Measurements from ENCODE around the gene RBM6. TPM values are rescaled to one million over a fixed set of nuclear protein-coding genes. Genes with fewer than 3 reads are reported as not detected.

RBM6 gene
- polyA plus RNA-seq, 1 of the 3 experiments (the other 2 are of a cell fraction): 67.4 TPM

DNA sequence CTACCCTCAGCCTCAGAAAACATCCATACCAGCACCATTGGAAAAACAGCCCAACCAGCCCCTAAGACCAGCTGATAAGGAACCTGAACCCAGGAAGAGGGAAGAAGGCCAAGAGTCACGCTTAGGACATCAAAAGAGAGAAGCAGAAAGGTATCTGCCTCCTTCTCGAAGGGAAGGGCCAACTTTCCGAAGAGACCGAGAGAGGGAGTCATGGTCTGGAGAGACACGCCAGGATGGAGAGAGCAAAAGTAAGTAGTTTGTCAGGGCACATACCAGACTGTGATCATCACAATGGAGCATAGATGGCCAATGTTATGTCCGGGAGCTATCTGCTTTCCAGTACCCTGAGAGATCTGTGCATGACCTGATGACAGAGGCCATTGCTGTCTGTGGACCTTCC is 117.8 kb downstream of the RBM6 start:
- Histone ChIP-seq H3K4me1 (ENCODE audit: control insufficient read depth in 1 of 2, insufficient read depth in 2 of 2, low read depth in 1 of 2, low read length in 1 of 2) (no peaks in the 10 kb centered on the region), H3K27me3 (ENCODE audit: insufficient read depth) (no peaks in the 10 kb centered on the region), H3K27ac (ENCODE audit: low read depth in 2 of 2, low read length in 1 of 2) (no peak overlapping the region), H3K9me2 (no peaks in the 10 kb centered on the region), H2AFZ (ENCODE audit: low read depth) (no peak overlapping the region), H3K4me3 (ENCODE audit: low read depth in 2 of 2, low read length in 1 of 2) (no peak overlapping the region), H4K20me1 (ENCODE audit: insufficient read depth) (no peaks in the 10 kb centered on the region), H3K9ac (no peak overlapping the region), H3K9me3 (no peaks in the 10 kb centered on the region), H3K4me2 (no peak overlapping the region), H3K79me2 (ENCODE audit: insufficient read depth) (no peaks in the 10 kb centered on the region), H3K36me3 (replicated peaks in 1 of 2; ENCODE audit: control insufficient read depth in 1 of 2, insufficient read depth in 2 of 2, low read length in 1 of 2) (peaks cover 48 to 77% of the 10 kb centered on the region in 2 experiments), H3F3A (replicated peaks; ENCODE audit: insufficient read depth) (peaks cover 7% of the 10 kb centered on the region)
- POLR2A ChIA-PET: no interaction called here
- CTCF ChIA-PET: interaction anchor here (1.2 to 1.7 kb wide), 3 partner anchors 15 to 63 kb away, joined by 3 to 4 read pairs (median 3); no protein-coding TSS in a partner anchor
- 99% methylated on average over 6 of the region's 6 CpGs for WGBS (ENCODE audit: low lambda C conversion rate)
- no peak for TF ChIP-seq EP300 (IDR thresholded peaks at IDR 0.05; ENCODE audit: borderline replicate concordance in 1 of 2, low read depth in 1 of 2, low read length in 1 of 2)
- no peak for DNase-seq

DNA sequence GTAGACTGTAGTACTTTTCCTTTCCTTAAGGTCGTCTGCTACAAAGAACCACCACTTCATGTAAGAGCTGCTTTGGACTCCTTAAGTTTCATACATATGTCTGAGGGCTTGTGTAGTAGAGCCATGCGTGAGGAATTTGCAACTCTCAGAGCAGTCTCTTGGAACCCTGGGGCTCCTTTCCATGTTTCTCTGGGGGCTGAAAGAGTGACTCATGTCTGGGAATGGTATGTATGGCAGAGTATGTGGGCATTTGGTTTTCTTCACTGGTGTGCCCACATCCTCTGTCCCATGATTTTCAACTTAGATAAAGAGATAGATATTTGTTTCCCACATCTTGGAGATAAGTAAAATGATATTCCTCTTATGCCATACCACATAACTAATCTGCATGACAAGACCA is 128.2 kb downstream of the RBM6 start:
- CTCF ChIA-PET: interaction anchor here (1.5 kb wide), 1 partner anchor 33 kb away, joined by 3 read pairs; no protein-coding TSS in a partner anchor
- POLR2A ChIA-PET: no interaction called here
- 38% methylated on average over 2 of the region's 2 CpGs for WGBS (ENCODE audit: low lambda C conversion rate)
- peak overlapping the region in 1 of 2 experiments; percentile 78; a peak in 2 of 4 replicates for H3K27ac ChIP-seq (ENCODE audit: low read depth in 2 of 2, low read length in 1 of 2)
- no peak overlapping the region for H3K4me2 ChIP-seq
- H2AFZ ChIP-seq (ENCODE audit: low read depth): no peak overlapping the region
- H3K9me2 ChIP-seq: no peaks in the 10 kb centered on the region
- H3K9ac ChIP-seq: no peak overlapping the region; the same call in 1 of the 2 replicates
- DNase-seq: no peak
- no peaks in the 10 kb centered on the region for H3K27me3 ChIP-seq (ENCODE audit: insufficient read depth)
- no peak overlapping the region for H3K4me3 ChIP-seq (ENCODE audit: low read depth in 2 of 2, low read length in 1 of 2)
- no peaks in the 10 kb centered on the region for H3K9me3 ChIP-seq
- H4K20me1 ChIP-seq (ENCODE audit: insufficient read depth): no peaks in the 10 kb centered on the region
- H3K4me1 ChIP-seq (ENCODE audit: control insufficient read depth in 1 of 2, insufficient read depth in 2 of 2, low read depth in 1 of 2, low read length in 1 of 2): peaks cover 0 to 6% of the 10 kb centered on the region in 2 experiments; a peak in 1 of 4 replicates
- no peaks in the 10 kb centered on the region for H3K79me2 ChIP-seq (ENCODE audit: insufficient read depth)
- peaks cover 15% of the 10 kb centered on the region for H3F3A ChIP-seq (replicated peaks; ENCODE audit: insufficient read depth)
- H3K36me3 ChIP-seq (replicated peaks in 1 of 2; ENCODE audit: control insufficient read depth in 1 of 2, insufficient read depth in 2 of 2, low read length in 1 of 2): peaks cover 61 to 80% of the 10 kb centered on the region in 2 experiments
- no peak for TF ChIP-seq SMC3 (IDR thresholded peaks at IDR 0.05; ENCODE audit: low read depth, low read length)
- TF ChIP-seq, protein P1, sequence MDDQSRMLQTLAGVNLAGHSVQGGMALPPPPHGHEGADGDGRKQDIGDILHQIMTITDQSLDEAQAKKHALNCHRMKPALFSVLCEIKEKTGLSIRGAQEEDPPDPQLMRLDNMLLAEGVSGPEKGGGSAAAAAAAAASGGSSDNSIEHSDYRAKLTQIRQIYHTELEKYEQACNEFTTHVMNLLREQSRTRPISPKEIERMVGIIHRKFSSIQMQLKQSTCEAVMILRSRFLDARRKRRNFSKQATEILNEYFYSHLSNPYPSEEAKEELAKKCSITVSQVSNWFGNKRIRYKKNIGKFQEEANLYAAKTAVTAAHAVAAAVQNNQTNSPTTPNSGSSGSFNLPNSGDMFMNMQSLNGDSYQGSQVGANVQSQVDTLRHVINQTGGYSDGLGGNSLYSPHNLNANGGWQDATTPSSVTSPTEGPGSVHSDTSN (IDR thresholded peaks at IDR 0.05): 0 out of 2 replicates have a peak, but pooled peaks have one; percentile 13
- peak; percentile 67 for TF ChIP-seq TCF12 (IDR thresholded peaks at IDR 0.05)
- TF ChIP-seq RCOR1 (IDR thresholded peaks at IDR 0.05; ENCODE audit: low read length): no peak
- TF ChIP-seq GATA2 (CRISPR knock-in tag; IDR thresholded peaks at IDR 0.05): no peak
- TF ChIP-seq, protein P2, sequence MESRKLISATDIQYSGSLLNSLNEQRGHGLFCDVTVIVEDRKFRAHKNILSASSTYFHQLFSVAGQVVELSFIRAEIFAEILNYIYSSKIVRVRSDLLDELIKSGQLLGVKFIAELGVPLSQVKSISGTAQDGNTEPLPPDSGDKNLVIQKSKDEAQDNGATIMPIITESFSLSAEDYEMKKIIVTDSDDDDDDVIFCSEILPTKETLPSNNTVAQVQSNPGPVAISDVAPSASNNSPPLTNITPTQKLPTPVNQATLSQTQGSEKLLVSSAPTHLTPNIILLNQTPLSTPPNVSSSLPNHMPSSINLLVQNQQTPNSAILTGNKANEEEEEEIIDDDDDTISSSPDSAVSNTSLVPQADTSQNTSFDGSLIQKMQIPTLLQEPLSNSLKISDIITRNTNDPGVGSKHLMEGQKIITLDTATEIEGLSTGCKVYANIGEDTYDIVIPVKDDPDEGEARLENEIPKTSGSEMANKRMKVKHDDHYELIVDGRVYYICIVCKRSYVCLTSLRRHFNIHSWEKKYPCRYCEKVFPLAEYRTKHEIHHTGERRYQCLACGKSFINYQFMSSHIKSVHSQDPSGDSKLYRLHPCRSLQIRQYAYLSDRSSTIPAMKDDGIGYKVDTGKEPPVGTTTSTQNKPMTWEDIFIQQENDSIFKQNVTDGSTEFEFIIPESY (IDR thresholded peaks at IDR 0.05; ENCODE audit: borderline replicate concordance, low read depth): no peak
- TF ChIP-seq, protein P3, sequence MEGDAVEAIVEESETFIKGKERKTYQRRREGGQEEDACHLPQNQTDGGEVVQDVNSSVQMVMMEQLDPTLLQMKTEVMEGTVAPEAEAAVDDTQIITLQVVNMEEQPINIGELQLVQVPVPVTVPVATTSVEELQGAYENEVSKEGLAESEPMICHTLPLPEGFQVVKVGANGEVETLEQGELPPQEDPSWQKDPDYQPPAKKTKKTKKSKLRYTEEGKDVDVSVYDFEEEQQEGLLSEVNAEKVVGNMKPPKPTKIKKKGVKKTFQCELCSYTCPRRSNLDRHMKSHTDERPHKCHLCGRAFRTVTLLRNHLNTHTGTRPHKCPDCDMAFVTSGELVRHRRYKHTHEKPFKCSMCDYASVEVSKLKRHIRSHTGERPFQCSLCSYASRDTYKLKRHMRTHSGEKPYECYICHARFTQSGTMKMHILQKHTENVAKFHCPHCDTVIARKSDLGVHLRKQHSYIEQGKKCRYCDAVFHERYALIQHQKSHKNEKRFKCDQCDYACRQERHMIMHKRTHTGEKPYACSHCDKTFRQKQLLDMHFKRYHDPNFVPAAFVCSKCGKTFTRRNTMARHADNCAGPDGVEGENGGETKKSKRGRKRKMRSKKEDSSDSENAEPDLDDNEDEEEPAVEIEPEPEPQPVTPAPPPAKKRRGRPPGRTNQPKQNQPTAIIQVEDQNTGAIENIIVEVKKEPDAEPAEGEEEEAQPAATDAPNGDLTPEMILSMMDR (IDR thresholded peaks at IDR 0.05): no peak
- peak; percentile 54 for TF ChIP-seq JUND (IDR thresholded peaks at IDR 0.05)
- TF ChIP-seq NFIC (IDR thresholded peaks at IDR 0.05; ENCODE audit: borderline replicate concordance): no peak
- no peak for TF ChIP-seq RXRA (IDR thresholded peaks at IDR 0.05; ENCODE audit: borderline replicate concordance, low read depth)
- TF ChIP-seq CHD2 (IDR thresholded peaks at IDR 0.05; ENCODE audit: low read length, partially characterized antibody): no peak
- no peak for TF ChIP-seq TEAD4 (IDR thresholded peaks at IDR 0.05; ENCODE audit: borderline replicate concordance, insufficient read depth)
- TF ChIP-seq FOSL2 (IDR thresholded peaks at IDR 0.05; ENCODE audit: borderline replicate concordance, low read depth): peak; percentile 47; the same call in 1 of the 2 replicates
- TF ChIP-seq EZH2phosphoT487 (IDR thresholded peaks at IDR 0.05; ENCODE audit: borderline replicate concordance, low read depth): no peak
- no peak for TF ChIP-seq FOXJ3 (CRISPR knock-in tag; IDR thresholded peaks at IDR 0.05)
- TF ChIP-seq, protein P4, sequence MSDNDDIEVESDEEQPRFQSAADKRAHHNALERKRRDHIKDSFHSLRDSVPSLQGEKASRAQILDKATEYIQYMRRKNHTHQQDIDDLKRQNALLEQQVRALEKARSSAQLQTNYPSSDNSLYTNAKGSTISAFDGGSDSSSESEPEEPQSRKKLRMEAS (IDR thresholded peaks at IDR 0.05; ENCODE audit: low read depth): no peak
- TF ChIP-seq RFX5 (IDR thresholded peaks at IDR 0.05; ENCODE audit: low read length): no peak
- no peak for TF ChIP-seq NRF1 (IDR thresholded peaks at IDR 0.05; ENCODE audit: low read depth, low read length)
- TF ChIP-seq, protein P5, sequence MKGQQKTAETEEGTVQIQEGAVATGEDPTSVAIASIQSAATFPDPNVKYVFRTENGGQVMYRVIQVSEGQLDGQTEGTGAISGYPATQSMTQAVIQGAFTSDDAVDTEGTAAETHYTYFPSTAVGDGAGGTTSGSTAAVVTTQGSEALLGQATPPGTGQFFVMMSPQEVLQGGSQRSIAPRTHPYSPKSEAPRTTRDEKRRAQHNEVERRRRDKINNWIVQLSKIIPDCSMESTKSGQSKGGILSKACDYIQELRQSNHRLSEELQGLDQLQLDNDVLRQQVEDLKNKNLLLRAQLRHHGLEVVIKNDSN (IDR thresholded peaks at IDR 0.05; ENCODE audit: borderline replicate concordance, low read depth): no peak
- TF ChIP-seq RAD21 (IDR thresholded peaks at IDR 0.05; ENCODE audit: low read length): no peak
- TF ChIP-seq, protein P6, sequence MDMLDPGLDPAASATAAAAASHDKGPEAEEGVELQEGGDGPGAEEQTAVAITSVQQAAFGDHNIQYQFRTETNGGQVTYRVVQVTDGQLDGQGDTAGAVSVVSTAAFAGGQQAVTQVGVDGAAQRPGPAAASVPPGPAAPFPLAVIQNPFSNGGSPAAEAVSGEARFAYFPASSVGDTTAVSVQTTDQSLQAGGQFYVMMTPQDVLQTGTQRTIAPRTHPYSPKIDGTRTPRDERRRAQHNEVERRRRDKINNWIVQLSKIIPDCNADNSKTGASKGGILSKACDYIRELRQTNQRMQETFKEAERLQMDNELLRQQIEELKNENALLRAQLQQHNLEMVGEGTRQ (IDR thresholded peaks at IDR 0.05; ENCODE audit: borderline replicate concordance, low read depth, low read length): no peak
